Hippocampal formation (tissue), 2 donors: ENCODE measurements around the gene RPIA.

Experiments
- DNase-seq, 2 donors: peaks; one replicate each; lab custom pipeline; 2025; lab: John Stamatoyannopoulos, UW

The RPIA gene

GRCh38 chr2:88684519-88684918 lies 7.0 kb upstream of the RPIA start:
- no peak for DNase-seq

DNA sequence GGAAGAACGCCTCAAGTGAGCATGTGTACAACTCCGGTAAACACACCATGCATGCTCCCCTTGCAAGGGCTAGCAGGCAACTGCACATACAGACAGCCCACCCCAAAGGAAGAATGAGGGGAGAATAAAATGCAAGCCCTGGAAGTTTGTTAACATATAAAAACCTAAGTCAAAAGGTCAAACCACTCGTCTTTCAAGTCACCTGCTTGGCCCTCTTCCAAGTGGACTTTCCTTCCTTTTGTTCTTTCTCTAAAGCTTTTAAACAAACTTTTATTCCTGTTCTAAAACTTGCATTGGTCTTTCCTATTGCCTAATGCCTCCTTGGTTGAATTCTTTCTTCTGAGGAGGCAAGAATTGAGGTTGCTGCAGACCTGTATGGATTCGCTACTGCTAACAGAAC lies 5.2 kb upstream of the RPIA start:
- DNase-seq: no peak

GRCh38 chr2:88687384-88687783 lies 4.1 kb upstream of the RPIA start:
- DNase-seq: no peak

GRCh38 chr2:88690591-88691338 lies 708 bp upstream of the RPIA start:
- no peak for DNase-seq

DNA sequence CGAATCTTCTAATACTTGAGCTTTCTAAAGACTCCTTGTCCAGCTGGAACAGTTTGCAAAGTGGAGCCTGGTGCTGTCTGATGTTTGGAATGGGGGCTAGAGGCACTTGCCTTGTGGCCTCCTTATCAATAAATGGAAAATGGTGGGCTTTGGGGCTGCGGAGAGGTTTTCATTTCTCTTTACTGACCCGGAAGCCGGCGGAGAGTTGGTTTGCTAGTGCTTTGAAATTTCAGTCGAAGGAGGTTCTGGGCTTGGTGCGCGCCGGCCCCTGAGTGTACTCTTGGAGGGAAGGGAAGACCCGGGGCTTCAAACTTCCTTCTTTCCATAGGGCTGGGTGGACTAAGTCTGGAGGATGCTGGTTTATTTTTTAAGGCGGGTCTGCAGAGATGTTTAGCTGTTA lies 714 bp downstream of the RPIA start:
- DNase-seq: peak in 1 of 2 donors; percentile 12

DNA sequence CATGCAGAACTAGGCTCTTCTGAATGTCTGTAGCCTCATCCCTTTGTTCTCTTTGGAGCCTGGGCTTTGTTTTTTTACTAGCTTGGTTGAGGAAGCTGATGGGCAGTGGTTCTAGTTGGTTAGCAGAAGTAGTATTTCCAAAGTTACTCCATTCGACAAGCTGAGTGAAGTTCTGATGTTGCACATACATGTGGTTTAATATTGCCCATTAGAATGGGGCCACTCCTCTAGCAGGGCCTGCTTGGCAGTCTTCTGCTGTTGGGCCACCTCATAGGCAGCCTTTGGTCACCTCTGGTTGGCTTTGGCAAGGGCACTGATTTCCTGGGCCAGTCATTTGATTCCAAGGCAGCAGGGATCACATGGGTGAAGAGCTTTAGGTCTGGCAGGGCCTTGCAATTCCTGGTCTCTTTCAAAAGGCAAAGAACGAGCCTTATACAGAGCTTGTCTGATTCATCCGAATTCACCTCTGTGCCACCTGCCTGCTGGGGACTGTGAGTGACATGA lies 2.5 kb downstream of the RPIA start:
- DNase-seq: no peak

DNA sequence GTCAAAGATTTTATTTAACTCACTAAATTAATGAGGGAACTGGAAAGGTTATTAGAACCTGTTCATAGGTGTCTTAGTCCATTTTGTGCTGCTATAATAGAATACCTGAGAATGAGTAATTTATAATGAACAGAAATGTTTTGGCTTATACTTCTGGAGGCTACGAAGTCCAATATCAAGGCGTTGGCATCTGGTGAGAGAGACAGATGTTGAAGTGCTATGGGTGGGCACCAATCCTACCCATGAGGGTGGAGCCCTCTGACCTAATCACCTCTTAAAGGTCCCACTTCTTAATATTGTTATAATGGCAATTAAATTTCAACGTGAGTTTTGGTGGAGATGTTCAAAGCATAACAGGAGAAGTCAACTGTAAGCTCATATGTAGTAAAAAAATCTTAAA lies 5.1 kb downstream of the RPIA start:
- no peak for DNase-seq

GRCh38 chr2:88697370-88698026 lies 6.0 kb downstream of the RPIA start:
- no peak for DNase-seq

DNA sequence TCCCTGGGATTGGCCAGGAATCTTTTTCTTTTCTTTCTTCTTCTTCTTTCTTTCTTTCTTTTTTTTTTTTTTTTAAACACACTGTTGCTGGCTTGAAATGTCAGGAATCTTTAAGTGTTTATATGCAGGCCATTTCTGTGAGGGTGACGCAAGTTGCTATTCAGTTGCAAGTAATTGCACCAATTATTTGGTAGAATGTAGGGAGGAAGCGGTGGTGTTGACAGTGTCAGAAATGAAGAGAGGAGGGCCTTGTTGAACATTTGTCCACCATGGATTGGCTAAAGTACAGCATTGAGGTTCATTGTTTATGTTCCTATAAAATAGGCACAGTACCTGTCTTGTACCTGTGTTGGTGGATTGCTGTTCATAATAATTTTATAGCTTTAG lies 6.5 kb downstream of the RPIA start:
- DNase-seq: no peak

- no peak for DNase-seq
Measured at GRCh38 chr2:88698498-88699233, 7.2 kb downstream of the RPIA start.

DNA sequence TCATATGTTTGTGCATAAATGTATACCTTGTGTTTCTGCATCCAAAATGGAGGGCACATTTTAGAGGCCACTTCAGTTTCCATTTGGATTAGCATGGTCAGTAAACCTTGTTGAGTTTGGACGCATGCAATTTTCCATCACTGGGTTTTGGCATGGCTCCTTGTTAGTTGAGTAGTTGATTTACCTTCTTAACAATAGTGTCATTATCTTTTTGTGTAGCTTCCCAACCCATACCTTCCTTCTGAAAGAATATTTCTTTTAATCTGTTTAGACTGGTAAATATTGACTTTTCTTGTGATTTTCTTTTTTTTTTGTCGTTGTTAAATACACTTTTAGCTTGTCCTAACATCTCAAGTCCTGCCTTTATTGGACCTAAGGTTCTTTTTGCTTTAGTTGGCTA lies 15.5 kb downstream of the RPIA start:
- DNase-seq: no peak

DNA sequence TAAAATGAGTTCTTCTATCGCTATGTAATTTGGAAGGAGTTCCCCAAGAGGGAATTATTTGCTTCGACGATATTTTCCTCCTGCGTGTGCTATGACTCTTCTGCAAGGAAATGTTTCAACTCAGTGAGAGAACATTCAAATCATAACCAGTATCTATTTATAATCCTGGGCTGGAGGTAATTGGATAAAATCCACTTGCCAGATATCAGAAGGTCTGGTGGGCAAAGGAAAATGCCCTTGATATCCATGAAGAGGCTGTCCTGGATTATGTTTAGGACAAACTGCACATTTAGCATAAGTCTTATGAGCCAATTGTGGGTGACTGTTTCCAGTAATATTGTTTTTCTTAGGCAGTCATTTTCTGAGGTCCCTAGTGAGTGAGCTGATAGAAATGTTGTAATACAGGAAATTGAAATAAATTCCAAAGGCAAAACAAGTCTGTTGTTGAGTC lies 17.7 kb downstream of the RPIA start:
- DNase-seq: no peak

GRCh38 chr2:88711289-88711688 lies 19.8 kb downstream of the RPIA start:
- DNase-seq: no peak

DNA sequence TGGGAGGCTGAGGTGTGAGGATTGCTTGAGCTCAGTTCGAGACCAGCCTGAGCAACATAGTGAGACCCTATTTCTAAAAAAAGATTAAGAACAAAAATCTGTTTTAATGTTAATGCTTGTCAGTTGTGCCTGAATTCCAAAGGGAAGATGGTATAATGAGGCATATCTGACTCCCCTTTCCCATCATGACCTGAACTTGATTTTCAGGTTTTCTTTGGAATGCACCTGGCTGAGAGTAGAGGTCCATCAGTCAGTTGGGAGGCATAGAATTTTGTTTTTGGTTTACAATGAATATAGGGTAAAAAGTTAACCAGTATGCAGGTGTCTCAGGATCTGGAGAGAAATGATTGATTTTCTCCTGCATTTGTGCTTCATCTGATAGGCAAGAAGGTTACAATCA lies 20.4 kb downstream of the RPIA start:
- DNase-seq: no peak

GRCh38 chr2:88713408-88713807 lies 21.9 kb downstream of the RPIA start:
- no peak for DNase-seq

DNA sequence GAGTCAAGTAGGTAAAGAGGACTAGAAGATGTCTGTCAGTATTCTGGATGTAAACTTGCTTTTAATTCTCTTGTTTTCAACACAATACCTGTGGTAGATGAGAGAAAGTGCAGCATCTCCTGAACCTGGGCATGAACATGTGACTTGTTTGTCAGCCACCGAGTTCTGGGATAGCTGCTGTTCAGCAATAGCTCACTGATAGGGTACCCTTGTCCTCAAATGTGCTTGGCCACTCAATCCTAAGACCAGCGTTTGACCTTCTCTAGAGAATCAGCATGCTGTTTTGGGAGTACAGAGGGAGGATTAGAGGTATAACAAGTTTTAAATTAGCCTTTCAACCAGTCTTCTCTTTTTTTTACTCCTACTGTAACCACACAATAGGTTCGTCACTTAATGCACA lies 23.2 kb downstream of the RPIA start:
- DNase-seq: no peak

- no peak for DNase-seq
Measured at GRCh38 chr2:88720399-88720798, 28.9 kb downstream of the RPIA start.

GRCh38 chr2:88721268-88721667 lies 29.8 kb downstream of the RPIA start:
- DNase-seq: no peak

DNA sequence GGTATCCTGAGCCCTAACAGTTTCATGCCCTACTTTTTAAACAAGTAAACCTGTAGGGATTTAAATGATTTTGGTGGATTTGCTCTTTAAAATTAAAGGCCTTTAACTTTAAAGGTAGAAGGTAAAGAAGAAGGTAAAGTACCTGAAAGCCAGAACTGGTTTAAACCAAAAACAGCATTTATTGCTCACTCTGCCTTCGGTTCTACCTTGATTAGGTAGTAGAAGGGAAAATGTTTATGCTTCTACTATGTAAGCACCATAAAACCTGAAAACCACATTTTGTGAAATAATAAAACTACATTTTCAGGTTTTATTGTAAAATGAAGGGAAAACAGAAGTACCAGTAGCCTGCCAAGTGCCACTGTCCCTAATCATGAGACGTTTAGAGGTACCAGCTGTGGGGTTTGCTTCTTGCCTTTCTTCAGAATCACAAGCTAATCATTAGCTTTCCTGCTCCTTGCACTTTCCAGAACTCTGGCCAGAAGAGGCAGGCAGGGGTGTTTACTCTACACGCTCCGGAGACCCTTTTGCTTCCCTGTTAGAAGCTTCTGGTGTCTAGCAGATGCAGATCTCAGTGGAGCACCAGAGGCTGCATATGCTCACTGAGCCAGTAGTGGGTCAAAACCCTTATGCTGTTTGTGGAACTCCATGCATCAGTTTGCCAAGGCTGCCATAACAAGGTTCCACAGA lies 33.3 kb downstream of the RPIA start:
- DNase-seq: no peak

DNA sequence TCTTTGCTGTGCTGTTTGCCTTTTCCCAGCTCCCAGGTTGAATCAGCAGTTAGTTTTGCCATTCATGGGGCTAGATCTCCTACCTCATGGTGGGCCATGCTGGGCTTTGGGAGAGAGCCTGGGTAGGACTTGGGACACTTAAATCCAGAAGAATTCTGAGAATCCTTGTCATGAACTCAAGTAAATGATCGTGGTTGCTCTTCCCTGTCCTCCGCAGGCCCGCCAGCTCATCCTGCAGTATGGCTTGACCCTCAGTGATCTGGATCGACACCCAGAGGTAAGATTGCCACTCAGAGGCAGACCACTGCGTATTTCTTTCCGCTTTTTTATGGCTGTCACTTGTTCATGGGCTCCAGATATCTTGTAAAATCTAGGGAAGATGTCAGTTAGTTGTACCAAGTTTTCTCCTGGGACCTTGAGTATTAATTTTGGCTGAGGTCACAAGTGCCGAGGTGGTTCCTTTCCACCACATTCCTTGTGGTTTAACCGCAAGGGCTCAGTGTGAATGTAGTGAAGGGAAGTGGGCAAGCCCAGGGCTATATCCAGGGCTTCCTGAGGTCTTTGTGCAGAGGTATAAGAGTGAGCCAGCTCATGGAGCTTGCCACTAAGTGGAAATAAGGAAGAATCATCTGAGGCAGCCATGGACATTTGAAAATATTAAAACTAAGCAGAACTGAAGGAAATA lies 37.7 kb downstream of the RPIA start:
- no peak for DNase-seq

DNA sequence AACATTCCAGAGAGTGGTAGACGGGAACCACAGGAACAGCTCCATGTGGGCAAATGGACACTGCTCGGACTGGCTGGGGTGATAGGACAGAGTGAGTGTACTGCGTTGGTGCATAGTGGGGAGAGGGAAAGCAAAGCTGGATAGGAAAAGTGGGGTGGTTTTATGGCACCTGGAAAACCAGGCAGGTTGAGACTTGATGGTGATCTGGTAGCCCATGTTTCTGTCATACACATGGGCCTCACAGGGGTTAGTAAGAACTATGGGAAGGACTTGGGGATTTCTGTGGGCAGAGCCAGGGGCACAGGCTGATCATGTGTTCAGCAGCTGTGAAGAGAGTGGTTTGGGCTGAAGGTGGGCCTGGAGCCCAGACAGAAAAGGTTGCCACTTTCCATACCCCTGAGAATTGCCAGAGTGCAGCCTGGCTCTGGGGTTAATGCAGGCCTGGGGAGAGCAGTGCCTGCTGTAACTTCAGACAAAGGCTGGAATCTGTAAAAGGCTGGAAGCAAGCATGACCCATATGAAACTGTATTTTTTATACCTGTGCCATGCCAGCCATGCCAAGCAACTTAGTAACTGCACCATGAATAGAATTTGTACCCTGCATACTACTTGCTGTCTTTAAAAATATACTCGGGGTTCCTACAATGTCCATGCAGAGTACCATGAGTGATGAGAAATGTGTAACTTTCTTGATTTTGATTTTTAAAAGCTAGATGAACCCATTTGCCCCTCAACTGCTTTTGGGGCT lies 41.9 kb downstream of the RPIA start:
- no peak for DNase-seq
